CD4-positive, alpha-beta T cell treated with Interferon gamma for 1 hour (primary cell): ENCODE results near the gene TJP1.
"Not testable (repeated sequence)": the region's sequence is repeated elsewhere in the genome, so short reads cannot be mapped to it uniquely, and the experiment has no call there.

Experiments
- DNase-seq: peaks from one replicate; pipeline ENCODE4 v3.0.0-alpha.2; 2020

The TJP1 gene

DNA sequence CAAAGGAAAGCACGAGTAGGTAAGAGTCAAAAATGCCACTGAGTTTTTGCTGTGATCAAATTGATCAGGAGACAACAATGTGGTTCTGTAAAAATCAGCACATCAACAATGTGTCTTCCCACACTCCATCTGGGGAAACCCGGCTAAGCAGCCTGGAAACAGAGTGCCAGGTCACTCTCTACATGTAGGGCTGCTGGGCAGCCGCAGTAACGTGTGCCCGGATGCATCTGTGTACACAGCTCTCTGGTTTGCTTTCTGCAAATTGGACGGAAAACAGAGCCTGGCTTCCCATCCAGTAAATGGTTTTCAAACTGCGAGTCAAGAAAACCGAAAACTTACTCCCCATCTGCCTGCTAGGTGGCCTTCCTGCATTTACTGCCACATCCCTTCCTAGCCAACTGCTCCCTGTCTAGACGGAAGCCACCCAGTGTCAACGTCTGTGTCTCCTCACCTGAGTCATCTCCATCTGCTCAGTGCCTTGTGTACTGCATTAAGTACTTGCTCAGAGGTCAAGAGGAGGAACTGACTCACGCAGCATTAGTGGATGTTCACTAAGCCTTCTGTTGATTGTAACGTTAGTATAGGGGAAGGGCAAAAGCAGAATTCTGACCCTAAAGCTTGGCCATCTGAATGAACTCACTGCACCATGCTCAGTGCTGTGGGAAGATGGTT is 124.1 kb downstream of the TJP1 start:
- no peak for DNase-seq

DNA sequence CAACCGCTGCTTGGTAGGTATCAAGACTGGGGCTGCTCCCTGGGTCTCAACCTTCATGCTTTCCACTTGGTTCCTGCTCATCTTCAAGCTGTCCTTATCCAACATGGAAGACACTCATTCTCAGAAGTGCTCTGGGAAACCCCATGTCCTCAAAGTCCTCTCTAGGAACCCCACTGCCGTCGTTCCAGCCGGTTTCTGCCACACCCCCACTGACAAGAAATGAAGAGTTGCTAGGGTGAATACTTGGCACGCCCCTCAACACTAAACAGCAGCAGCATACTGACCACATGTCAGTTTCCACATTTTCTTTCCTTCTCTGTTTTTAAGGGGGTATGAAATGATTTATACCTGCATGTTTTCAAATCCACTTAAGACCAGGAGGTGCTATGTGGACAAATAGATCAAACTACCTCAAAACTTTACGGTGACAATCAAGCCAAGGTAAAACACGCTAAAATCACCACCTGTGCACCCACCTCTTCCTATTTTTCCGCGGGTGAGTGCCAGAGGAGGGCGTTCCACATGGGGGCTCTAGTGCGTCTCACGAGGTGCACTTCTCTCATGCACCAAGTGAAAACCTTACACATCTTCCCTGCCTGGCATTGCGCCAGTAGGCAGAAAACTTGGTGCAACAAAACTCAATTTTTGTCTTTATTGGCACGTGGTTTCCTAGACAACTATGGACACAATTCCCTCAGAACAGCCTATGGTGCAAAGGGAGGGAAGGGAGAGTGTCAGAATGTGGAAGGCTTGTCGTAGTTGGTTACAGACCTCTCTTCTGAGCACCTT is 125.1 kb downstream of the TJP1 start:
- no peak for DNase-seq

DNA sequence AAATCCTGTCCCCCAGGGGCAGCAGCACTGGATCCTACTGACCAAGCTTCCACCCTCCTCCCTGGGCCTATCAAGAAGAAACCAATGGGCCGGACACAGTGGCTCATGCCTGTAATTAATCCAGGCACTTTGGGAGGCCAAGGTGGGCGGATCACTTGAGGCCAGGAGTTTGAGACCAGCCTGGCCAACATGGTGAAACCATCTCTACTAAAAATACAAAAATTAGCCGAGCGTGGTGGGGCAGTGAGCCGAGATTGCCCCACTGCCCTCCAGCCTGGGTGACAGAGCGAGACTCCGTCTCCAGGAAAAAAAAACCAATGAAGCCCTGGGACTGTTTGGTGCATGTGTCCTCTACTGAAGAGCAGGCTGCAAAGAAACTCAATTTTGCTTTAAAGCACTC is 125.8 kb downstream of the TJP1 start:
- not testable (repeated sequence) for DNase-seq

DNA sequence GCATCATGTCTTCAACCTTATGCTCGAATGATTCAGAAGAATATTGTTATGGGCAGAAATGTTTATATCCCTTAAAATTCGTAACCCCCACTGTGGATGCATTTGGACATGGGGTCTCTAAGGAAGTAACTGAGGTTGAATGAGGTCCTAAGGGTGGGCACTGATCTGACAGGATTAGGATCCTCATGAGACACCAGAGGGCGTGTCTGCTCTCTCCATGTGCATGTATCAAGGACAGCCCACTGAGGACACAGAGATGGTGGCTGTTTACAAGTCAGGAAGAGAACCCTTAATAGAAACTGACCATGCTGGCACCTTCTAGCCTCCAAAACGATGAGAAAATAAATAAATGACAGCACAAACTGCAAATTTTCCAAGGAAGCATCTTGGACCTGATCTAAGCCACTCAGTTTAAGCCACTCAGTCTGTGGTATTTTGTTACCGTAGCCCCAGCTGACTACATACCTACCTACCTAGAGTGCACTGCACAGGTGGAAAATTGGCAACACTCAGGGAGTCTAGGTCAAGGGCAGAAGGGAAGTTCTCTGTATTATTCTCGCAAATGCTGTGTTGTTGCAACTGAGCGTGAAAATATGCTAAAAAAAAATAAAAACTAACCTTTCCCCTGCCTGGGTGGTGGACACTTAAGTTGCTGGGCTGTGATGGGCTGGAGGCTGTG is 126.6 kb downstream of the TJP1 start:
- DNase-seq, result no peak

DNA sequence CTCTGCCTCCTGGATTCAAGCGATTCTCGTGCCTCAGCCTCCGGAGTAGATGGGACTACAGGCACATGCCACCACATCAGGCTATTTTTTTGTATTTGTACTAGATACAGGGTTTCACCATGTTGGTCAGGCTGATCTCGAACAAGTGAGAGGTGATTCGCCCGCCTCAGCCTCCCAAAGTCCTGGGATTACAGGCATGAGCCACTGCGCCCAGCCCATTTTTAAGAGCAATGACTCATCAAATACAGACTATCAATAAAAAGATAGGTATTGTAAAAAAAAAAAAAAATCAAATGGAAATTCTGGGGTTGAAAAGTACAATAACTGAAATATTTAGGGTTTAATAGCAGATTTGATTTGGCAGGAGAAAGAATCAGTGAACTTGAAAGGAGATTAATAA is 129.0 kb downstream of the TJP1 start:
- DNase-seq, result no peak

DNA sequence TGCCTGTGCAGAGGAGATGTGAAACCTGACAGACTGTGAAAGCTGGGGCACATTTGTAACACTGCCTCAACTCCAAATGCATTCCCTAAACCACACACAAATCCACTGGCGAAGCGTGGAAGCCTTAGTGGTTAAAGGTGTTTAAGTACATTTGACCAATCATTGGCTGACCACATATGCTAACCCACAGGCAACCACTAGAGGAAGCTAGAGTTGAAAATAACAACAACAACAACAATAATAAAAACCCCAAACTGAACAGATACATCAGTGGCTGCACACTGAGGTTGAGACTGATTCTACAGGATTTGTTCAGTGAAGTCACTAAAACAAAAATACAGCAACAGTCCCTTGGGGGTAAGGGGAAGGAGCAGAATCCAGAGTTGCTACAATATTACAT is 129.7 kb downstream of the TJP1 start:
- DNase-seq, result no peak

DNA sequence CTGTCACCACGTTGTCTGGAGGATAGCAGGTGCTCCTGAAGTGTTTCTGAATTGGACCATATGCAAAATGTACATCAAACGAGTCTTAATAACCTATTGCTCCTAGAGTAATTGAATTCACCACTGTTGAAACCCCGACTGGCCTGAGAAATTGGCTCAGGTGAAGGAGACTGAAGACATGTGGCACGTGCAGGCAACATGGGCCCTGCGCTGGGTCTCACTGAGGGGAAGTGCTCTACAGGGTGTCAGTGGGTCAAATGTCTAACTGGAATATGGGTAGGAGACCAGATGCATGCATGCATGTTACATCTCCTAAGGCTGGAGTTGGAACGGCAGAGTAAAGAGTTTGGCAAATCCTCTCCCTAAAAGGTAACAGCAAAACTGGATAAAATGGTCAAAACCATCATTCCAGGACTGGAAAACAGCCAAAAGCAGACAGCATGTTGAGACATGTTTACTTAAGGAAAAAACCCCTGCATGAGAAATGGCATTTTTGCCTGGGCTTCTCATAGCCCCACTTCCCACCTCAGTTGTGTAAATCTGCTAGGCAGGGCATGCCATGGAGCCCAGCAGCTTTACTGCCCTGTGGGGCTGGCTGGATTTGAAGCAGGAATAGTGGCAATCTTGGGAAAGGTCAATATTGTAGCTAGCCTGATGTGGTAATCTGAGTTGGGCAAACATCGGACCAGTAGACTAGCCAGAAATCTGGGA is 131.3 kb downstream of the TJP1 start:
- DNase-seq, result no peak

DNA sequence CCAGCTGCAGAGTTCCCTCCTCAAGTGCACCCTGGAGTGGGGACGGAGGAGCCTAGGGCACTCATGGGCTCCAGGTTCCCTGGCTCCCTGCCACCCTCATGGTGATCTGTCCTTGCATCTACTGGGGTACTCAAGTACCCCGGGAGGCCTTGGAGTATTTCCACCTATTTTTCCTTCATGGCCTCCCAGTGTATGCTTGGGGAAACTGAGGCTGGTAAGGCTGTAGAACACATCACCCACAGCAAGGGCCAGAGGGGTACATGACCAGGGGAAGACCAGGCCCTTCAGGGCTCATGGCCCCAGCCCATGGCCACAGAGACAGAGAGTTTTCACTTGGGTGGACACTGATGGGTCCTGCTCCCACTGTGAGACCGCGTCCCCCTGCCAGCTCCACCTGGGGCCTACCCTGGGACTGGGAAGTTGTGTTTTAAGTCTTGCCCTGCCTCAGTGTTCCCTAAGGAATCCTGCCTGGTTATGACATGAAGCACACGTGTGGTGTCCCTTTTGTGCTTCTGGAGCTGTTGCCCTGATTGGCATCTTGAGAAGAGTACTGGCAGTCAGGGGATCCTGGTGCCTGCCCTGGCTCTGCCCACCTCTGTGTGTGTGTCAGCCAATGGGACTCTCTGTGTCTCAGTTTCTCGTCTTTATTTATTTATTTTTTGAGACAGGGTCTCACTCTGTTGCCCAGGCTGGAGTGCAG is 132.8 kb downstream of the TJP1 start:
- DNase-seq, result no peak

DNA sequence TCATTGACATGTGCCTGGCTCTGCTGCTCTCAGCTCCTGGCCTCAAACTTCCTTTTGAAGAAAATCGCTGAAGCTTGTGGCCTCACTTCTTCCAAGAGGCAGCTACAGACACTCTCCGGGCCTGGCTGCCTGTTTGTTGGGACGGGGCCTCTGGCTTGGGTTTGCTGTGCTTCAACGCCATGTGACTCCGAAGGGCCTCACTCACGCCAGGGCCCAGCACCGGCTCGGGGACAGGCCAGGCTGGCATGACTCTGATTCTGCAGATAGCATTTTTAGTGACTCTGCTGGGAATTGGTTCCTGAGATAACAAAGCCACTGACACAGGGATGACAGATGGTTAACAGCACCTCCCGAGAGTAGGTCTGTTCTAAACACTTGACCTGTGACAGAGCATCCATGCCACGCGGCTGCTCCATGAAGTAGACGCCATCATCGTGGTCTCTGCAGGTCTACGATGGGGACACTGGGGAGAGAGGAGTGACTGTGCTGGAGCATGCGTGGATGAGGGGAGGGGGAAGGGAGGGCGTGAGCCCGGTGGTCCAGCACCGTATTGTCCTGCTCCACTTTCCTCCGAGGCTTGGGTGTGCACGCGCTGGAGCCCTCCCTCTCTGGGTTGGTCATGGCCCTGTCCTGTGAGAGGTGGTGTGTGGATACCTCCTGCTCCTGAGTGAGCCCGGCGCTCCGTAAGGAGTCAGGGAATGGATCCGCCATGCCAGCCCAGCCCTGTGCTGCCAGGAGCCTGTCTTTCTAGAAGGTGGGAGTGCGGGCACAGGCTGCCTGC is 133.6 kb downstream of the TJP1 start:
- no peak for DNase-seq

DNA sequence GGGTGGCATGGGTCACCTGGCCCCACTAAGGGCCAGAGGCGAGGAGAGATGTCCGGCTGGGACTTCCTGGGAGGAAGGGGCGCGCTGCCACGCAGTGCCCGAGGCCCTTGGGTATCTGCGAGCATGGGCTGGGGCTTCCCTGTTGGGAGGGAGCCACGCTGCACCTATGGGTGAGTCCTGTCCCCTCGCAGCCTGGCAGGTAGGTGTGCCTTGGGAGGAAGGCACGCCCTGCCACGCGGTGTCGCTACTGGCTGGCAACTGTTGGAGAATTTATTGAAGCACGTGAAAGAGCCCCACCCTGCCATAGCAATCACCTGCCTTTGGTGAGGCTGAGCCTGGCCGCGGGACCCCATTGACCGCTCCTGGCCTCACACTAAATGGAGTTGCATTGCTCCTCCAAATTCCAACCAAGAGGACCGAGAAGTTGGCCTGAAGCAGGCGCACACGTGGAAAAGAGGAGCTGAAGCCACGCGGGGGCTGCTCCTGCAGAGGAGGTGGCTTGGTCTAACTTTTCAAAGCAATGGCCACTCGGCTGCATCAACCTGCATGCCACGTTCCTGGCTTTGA is 134.2 kb downstream of the TJP1 start:
- no peak for DNase-seq

DNA sequence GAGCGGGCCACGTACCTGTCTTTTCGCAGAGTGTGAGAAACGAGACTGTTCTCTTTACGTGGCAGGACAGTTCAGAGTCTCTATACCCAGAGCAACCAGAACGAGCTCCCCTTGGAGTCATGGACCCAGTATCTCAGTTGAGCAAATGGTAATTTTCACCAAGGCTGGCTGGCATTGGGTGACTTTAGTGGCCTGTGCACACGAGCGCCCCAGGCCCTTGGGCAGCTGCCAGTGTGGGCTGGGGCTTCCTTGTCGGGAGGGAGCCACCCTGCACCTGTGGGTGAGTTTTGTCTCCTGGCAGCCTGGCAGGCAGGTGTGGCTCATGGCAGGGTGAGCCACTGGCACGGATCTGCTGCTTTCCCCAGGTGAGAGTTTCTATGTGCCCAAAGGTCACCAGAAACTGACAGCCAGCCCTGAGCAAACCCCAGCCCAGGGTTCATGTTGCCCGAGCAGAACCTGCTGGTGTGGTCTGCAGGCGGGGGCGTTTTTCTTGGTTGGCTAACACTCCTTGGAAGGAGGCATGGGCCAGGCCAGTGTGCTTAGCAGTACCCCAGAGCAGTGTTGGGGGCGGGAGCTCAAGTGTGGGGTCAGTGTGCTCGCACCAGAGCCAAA is 135.0 kb downstream of the TJP1 start:
- no peak for DNase-seq

DNA sequence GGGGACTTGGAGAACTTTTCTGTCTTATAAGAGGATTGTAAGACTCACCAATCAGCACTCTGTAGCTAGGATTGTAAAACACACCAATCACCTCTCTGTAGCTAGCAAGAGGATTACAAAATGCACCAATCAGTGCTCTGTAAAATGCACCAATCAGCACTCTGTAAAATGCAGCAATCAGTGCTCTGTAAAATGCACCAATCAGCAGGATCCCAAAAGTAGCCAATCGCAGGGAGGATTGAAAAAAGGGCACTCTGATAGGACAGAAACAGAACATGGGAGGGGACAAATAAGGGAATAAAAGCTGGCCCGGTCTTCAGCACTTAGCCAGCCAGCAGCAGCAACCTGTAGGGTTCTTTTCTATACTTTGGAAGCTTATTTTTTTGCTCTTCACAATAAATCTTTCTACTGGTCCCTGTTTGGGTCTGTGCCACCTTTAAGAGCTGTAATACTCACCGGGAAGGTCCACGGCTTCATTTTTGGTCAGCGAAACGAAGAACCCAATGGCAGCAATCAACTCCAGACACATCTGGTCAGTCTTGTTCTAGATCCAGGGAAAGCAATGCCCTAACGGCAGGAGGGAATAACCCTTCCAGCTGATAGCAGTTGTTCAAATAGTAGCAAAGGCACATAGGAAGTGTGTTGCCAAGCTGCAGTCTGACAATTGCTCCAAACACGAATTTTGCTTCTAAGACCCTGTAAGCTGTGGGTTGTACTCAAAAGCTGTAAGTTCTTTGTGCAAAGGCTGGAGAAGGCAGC is 135.6 kb downstream of the TJP1 start:
- no peak for DNase-seq

DNA sequence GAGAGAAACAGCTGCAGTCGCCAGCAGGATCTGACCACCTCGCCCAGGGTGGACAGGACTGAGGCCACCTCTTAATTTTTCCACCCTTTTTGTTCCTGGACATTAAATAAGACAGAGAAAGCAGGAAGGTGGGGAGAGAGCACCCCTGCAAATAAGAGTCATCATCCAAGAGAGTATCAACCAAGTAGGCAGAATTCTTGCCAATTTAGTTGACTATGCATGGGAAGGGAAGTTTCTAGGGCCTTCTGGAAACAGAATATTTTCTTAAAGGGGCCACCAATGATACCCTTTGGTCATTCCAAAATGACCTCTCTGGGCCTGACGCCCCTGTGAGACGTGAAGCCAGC is 136.2 kb downstream of the TJP1 start:
- DNase-seq, result no peak

DNA sequence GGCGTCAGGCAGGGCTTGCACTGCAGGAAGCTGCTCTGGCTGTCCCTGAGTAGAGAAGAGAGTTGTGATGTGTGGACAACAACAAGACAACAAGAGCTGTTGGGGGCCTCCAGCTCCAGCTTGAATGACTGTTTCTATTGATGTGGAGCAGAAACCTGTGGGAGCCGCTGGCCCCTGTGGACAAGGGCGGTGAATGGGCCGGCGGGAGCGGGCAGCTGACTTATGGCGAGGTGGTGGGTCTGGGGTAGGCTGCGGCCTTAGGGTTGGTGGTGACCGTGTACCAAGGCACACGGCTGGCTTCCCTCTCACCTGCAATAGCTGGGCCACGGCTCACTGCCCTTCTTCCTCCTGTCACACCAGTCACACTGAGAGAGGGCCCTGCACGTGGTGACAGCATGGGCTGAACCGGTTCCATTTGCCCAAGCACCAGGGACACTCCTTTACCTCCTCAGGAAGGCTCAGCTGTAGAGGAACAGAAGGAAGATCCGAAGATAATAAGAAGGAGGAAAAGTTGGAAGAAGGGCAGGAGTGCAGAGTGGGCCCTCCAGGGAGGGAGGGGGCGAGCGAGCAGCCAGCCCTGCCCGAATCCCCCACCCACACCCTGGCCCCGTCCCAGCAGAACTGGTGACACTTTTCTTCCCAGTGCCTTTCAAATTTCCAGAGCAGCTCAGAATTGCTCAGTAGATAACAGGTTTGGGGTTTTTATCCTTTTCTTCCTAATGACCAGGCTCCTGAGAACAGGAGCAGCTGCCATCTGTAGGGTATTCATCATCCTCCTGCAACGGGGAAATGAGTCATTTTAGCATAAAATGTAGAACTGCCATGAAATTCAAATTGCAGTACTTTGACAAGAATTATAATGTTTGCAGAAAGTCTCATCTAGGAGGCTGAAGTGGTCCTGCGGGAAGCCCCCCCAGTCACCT is 136.9 kb downstream of the TJP1 start:
- DNase-seq, result no peak

DNA sequence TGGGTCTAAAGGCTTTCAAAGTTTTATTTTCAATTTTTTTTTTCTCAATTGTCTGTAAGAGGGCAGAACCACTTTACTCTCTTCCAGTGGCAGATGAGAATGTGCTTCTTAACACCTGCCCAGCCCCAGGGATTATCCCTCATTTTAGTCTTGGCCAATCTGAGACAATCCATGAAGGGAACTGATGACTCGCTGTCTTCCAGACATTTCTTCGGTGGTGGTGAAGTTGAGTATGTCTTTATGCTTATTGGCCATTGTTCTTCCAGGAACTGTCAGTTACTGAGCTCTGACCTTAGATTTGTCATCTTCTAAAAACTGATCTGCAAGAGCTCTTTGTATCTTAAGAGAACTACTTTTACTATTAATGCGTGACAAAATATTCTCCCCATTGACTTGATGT is 139.5 kb downstream of the TJP1 start:
- no peak for DNase-seq

DNA sequence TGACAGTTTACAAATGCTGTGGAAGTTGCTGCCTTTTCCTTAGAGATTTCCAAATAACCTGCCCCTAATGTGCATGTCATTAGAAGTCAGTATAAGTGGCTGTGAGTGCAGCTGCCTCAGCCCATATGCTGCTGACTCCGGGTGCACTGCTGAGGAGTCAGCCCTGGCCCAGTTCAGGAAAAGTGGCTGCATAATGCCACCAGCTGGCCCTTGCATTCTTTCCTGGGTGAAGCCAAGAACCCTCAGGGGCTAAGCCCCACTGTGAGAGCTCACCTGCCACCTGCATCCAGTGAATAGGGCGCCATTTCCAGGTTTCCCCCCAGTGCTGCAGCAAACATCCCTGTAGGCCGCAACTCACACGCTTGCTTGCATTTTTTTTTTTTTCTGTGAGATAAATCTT is 139.9 kb downstream of the TJP1 start:
- no peak for DNase-seq

DNA sequence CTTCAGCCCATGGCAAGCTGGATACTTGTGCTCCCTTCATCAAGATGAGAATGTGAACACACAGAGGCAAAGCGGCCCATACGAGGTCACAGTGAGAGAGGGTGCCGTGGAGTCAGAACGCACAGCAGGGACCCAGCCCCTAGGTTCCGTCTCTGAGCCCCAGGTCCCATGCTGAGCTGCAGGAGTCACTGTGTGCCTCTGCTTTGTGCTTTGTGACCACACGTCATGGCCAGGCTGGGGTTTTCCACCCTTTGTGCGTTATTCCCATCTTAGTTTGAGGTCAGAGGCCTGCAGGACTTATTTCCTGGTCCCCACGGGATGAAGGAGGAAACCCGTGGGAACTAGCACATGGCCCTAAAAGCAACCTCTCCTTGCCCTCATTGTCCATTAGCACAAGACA is 140.3 kb downstream of the TJP1 start:
- DNase-seq, result no peak

DNA sequence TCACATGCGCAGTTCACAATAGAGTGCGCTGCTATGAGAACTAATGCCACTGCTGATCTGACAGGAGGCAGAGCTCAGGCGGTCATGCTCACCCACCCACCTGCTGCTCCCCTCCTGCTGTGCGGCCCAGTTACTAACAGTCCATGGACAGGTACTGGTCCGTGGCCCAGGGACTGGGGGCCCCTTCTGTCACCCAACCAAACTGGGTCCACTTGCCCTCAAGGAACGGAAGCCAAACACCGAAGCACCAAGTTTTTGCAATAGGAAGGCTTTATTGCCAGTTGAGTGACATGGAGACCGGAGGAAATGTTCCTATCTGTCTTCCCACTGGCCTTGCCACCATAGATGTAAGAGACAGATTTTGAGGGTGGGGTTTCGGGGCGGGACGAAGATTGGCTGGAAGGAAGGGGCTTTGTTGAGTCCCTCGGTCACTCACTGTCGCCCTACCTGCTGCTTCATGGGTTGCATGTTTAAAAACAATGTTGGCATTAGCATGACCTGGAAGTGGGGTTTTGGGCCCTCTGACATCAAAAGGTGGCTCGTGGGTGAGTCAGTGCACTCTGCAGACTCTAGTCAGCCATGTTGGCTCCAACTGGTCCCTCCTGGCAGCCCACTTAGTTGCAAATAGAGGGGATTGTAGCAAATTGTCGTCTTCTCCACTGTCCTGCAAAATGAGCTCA is 141.0 kb downstream of the TJP1 start:
- DNase-seq, result no peak
